Measurements from ENCODE around the gene PMVK.

- TF ChIP-seq CTCF (IDR thresholded peaks at IDR 0.05 in 2 of 3, conservative IDR thresholded peaks at IDR 0.05 in 1 of 3; ENCODE audit: borderline replicate concordance in 1 of 3, insufficient read depth in 1 of 3, low read depth in 2 of 3, low read length in 2 of 3) (no peak), POLR2A (IDR thresholded peaks at IDR 0.05; ENCODE audit: borderline replicate concordance, extremely low read depth, insufficient read depth, insufficient read length) (peak; percentile 71), ZFX (IDR thresholded peaks at IDR 0.05) (no peak), EZH2phosphoT487 (IDR thresholded peaks at IDR 0.05; ENCODE audit: borderline replicate concordance) (no peak), ATF3 (IDR thresholded peaks at IDR 0.05) (no peak)
Observed at GRCh38 chr1:154970631-154971340, 34.3 kb upstream of the PMVK start, which contains the start of gene SHC1.

All from HCT116 (cell line).